K562 (cell line): Measurements from ENCODE around the gene PTPRR. TPM values are rescaled to one million over a fixed set of nuclear protein-coding genes. Genes with fewer than 3 reads are reported as not detected.

ENCODE experiments used
- ATAC-seq: fragments of 200-7000 bp; cut with Tn5 transposase; 3 replicates; pipeline ENCODE4 v1.9.1; 2020; ENCODE audit warnings: moderate library complexity
- BruUV-seq: library from RNA; stranded (reverse); fragments of 400-500 nt; replicated peaks from 2 replicates; lab custom pipeline; 2021; lab: Mats Ljungman, UMichigan
- CTCF ChIA-PET: fragments of 300-600 bp; formaldehyde crosslinking; extraction: SDS; loops from one replicate; lab custom pipeline; 2021; ENCODE audit warnings: low intra/inter-chr PET ratio; lab: Yijun Ruan, JAX
- POLR2A ChIA-PET: fragments of 300-600, 350-650 bp; sonication (Branson Sonifier 250); formaldehyde crosslinking; extraction: SDS; loops from one replicate; lab custom pipeline; 2021; ENCODE audit warnings: antibody characterized with exemption, inconsistent platforms; lab: Yijun Ruan, JAX
- DNase-seq, 4 experiments: peaks; one replicate each; pipeline versions ENCODE4 v3.0.0 to v3.0.0-alpha.2; 2011 to 2018; ENCODE audit warnings: low spot score in 3 of 4, mixed read lengths in 3 of 4; ENCODE audit errors: extremely low read depth in 1 of 4
- FAIRE-seq: peaks from 2 replicates; lab custom pipeline; 2011; peaks lifted over from hg19 to GRCh38; lab: Jason Lieb, UNC
- H2AFZ ChIP-seq: 2 replicates; pipeline ENCODE4 v1.6.0; 2011; ENCODE audit warnings: low read depth, low read length, control low read depth, inconsistent platforms
- H3K27ac ChIP-seq: fragments of 200-600 bp; 3 replicates; pipeline ENCODE4 v1.8.0; 2011; ENCODE audit warnings: low read depth, mild to moderate bottlenecking, control low read depth, inconsistent platforms, low read length, moderate library complexity, mixed read lengths; ENCODE audit errors: extremely low read depth
- H3K27me3 ChIP-seq, 2 experiments: fragments of 300-600 bp in 1 of 2; 2 replicates in 1 of 2; 3 replicates in 1 of 2; pipeline versions ENCODE4 v1.6.0 to v1.8.0; 2011; ENCODE audit warnings: inconsistent platforms in 2 of 2, low read length in 2 of 2, mild to moderate bottlenecking in 1 of 2, mixed read lengths in 1 of 2, moderate library complexity in 1 of 2; ENCODE audit not compliant: control insufficient read depth in 2 of 2, insufficient read depth in 2 of 2
- H3K36me3 ChIP-seq: fragments of 300-600 bp; 3 replicates; pipeline ENCODE4 v1.8.0; 2011; ENCODE audit warnings: mild to moderate bottlenecking, low read length, inconsistent platforms; ENCODE audit not compliant: control insufficient read depth, insufficient read depth
- H3K4me1 ChIP-seq, 2 experiments: fragments of 200-600 bp in 1 of 2; replicated peaks in 1 of 2; 2 replicates in 1 of 2; 3 replicates in 1 of 2; pipeline versions ENCODE4 v1.5.1 to v1.8.0; 2011; ENCODE audit warnings: inconsistent platforms in 2 of 2, low read length in 2 of 2, mild to moderate bottlenecking in 1 of 2, mixed read lengths in 1 of 2, moderate library complexity in 1 of 2; ENCODE audit not compliant: control insufficient read depth in 2 of 2, insufficient read depth in 2 of 2
- H3K4me2 ChIP-seq: 2 replicates; pipeline ENCODE4 v1.6.1; 2011; ENCODE audit warnings: low read length, control low read depth, inconsistent platforms, mixed read lengths; ENCODE audit not compliant: insufficient read depth
- H3K4me3 ChIP-seq: fragments of 200-600 bp; sonication (generic), shearing (Covaris generic); 2 replicates; pipeline ENCODE4 v1.5.1; 2016; ENCODE audit warnings: control low read depth, inconsistent platforms
- H3K79me2 ChIP-seq: fragments of 200-600 bp; 3 replicates; pipeline ENCODE4 v1.8.0; 2011; ENCODE audit warnings: low read length, inconsistent platforms; ENCODE audit not compliant: control insufficient read depth, insufficient read depth
- H3K9ac ChIP-seq, 2 experiments: 2 replicates each; pipeline versions ENCODE4 v1.6.0 to v1.6.1; 2011; ENCODE audit warnings: low read depth in 2 of 2, low read length in 2 of 2, control low read depth in 1 of 2, inconsistent platforms in 1 of 2, mild to moderate bottlenecking in 1 of 2, mixed read lengths in 1 of 2; ENCODE audit not compliant: insufficient read depth in 1 of 2
- H3K9me1 ChIP-seq: one replicate; pipeline ENCODE4 v1.6.0; 2011; ENCODE audit warnings: inconsistent platforms, mild to moderate bottlenecking, low read length, moderate library complexity; ENCODE audit not compliant: control insufficient read depth, insufficient read depth
- H3K9me3 ChIP-seq: replicated peaks from 2 replicates; pipeline ENCODE4 v1.5.1; 2011; ENCODE audit warnings: low read depth, low read length, inconsistent platforms; ENCODE audit not compliant: control insufficient read depth, insufficient read depth
- H4K20me1 ChIP-seq: replicated peaks from 2 replicates; pipeline ENCODE4 v1.6.1; 2011; ENCODE audit warnings: low read length, inconsistent platforms, mixed read lengths; ENCODE audit not compliant: control insufficient read depth, insufficient read depth
- ARID2 ChIP-seq: fragments of 450-650 bp; IDR thresholded peaks from 2 replicates; pipeline ENCODE4 v1.6.1; 2017; ENCODE audit warnings: antibody characterized with exemption, mild to moderate bottlenecking
- ASH1L ChIP-seq: fragments of 450-650 bp; IDR thresholded peaks from 2 replicates; pipeline ENCODE4 v1.6.1; 2018; ENCODE audit warnings: borderline replicate concordance, mild to moderate bottlenecking, low read depth; ENCODE audit not compliant: partially characterized antibody
- CREB5 ChIP-seq: fragments of 250-450 bp; sonication (Bioruptor Pico); IDR thresholded peaks from 2 replicates; pipeline ENCODE4 v1.5.0; 2020; ENCODE audit warnings: mild to moderate bottlenecking
- ETV1 ChIP-seq: fragments of 450-650 bp; conservative IDR thresholded peaks from 2 replicates; pipeline ENCODE4 v1.6.1; 2016; ENCODE audit warnings: missing genetic modification characterization, control low read depth, low read depth, missing compliant biosample characterization
- HNRNPLL ChIP-seq: fragments of 200-400 bp; formaldehyde crosslinking; IDR thresholded peaks from 2 replicates; pipeline ENCODE4 v1.6.1; 2017; ENCODE audit warnings: low read length, low read depth, mild to moderate bottlenecking; ENCODE audit not compliant: poor library complexity, severe bottlenecking
- HNRNPUL1 ChIP-seq: fragments of 200-400 bp; formaldehyde crosslinking; IDR thresholded peaks from 2 replicates; pipeline ENCODE4 v1.6.1; 2017; ENCODE audit warnings: low read length
- JUNB ChIP-seq: fragments of 450-650 bp; formaldehyde crosslinking; conservative IDR thresholded peaks from 2 replicates; pipeline ENCODE4 v1.4.0; 2020; ENCODE audit warnings: mild to moderate bottlenecking
- MYBL2 ChIP-seq, 2 experiments: fragments of 450-650 bp in 1 of 2; sonication (generic) in 1 of 2; formaldehyde crosslinking in 1 of 2; IDR thresholded peaks; 2 replicates each; pipeline versions ENCODE4 v1.6.1 to v1.8.1; 2017 to 2022; ENCODE audit warnings: borderline replicate concordance in 1 of 2, inconsistent platforms in 1 of 2, low read depth in 1 of 2, mild to moderate bottlenecking in 1 of 2, missing genetic modification reagents in 1 of 2, moderate library complexity in 1 of 2
- NR2C1 ChIP-seq, 2 experiments: fragments of 450-650 bp; IDR thresholded peaks; 2 replicates each; pipeline ENCODE4 v1.6.1; 2017; ENCODE audit warnings: mild to moderate bottlenecking in 2 of 2, antibody characterized with exemption in 1 of 2, inconsistent platforms in 1 of 2, missing compliant biosample characterization in 1 of 2, missing genetic modification characterization in 1 of 2
- PHF20 ChIP-seq: fragments of 450-650 bp; IDR thresholded peaks from 2 replicates; pipeline ENCODE4 v1.6.1; 2018; ENCODE audit not compliant: partially characterized antibody
- RBM15 ChIP-seq: fragments of 200-400 bp; formaldehyde crosslinking; IDR thresholded peaks from 2 replicates; pipeline ENCODE4 v1.6.1; 2018; ENCODE audit warnings: mild to moderate bottlenecking, low read length, moderate library complexity; ENCODE audit not compliant: insufficient read depth
- RCOR1 ChIP-seq, 2 experiments: IDR thresholded peaks; 2 replicates each; pipeline ENCODE4 v1.6.1; 2012; ENCODE audit warnings: low read depth in 2 of 2, low read length in 2 of 2, borderline replicate concordance in 1 of 2, improper control_type of control experiment in 1 of 2
- SLC30A9 ChIP-seq: fragments of 250-450 bp; sonication (Bioruptor Pico); IDR thresholded peaks from 2 replicates; pipeline ENCODE4 v1.8.0; 2022; ENCODE audit warnings: mild to moderate bottlenecking, moderate library complexity
- TAF1 ChIP-seq: IDR thresholded peaks from 2 replicates; pipeline ENCODE4 v1.6.1; 2011; ENCODE audit warnings: mild to moderate bottlenecking, low read length, moderate library complexity; ENCODE audit not compliant: insufficient read depth, control insufficient read depth, severe bottlenecking; ENCODE audit errors: extremely low read depth
- TRIM24 ChIP-seq, 2 experiments: fragments of 450-650 bp; IDR thresholded peaks; 2 replicates each; pipeline ENCODE4 v1.6.1; 2016
- ZBTB26 ChIP-seq: fragments of 450-650 bp; formaldehyde crosslinking; IDR thresholded peaks from 2 replicates; pipeline ENCODE4 v1.4.0; 2022; ENCODE audit warnings: missing genetic modification characterization
- ZFPM2 ChIP-seq: fragments of 250-450 bp; sonication (Bioruptor Pico); IDR thresholded peaks from 2 replicates; pipeline ENCODE4 v1.5.1; 2022; ENCODE audit warnings: mild to moderate bottlenecking
- ZKSCAN3 ChIP-seq: fragments of 250-450 bp; sonication (Bioruptor Pico); IDR thresholded peaks from 2 replicates; pipeline ENCODE4 v1.4.0; 2020
- ZNF311 ChIP-seq: fragments of 250-450 bp; sonication (Bioruptor Pico); IDR thresholded peaks from 2 replicates; pipeline ENCODE4 v1.4.0; 2020; ENCODE audit warnings: mild to moderate bottlenecking, moderate library complexity
- ZNF699 ChIP-seq: fragments of 250-450 bp; sonication (Bioruptor Pico); IDR thresholded peaks from 2 replicates; pipeline ENCODE4 v1.8.0; 2021; ENCODE audit warnings: mild to moderate bottlenecking, moderate library complexity; ENCODE audit not compliant: insufficient replicate concordance
- WGBS: fragments of 100-300 bp; shearing (Covaris generic); methylation state at CpG from one replicate; pipeline ENCODE4 v1.1.6; 2016; ENCODE audit warnings: low coverage, mixed read lengths; ENCODE audit not compliant: insufficient coverage; ENCODE audit errors: missing lambda C conversion rate; 5-methylcytosine and 5-hydroxymethylcytosine counted together
- in situ Hi-C: fragments of 300-500 bp; cut with MboI; formaldehyde crosslinking; loops from 4 replicates; pipeline ENCODE4 v1.15.0; 2018; ENCODE audit warnings: inconsistent platforms, mixed read lengths
- intact Hi-C: fragments of 100-400 bp; cut with micrococcal nuclease; formaldehyde crosslinking; loops from 2 replicates; pipeline ENCODE4 v1.14.2; 2022
- polyA plus RNA-seq, 8 experiments: library from polyadenylated mRNA; depleted of rRNA in 4 of 8; stranded (reverse) in 5 of 8; unstranded in 3 of 8; fragments of >200 nt; fragmentation: Nextera tagmentation in 2 of 8; fragmentation: Illumina TruSeq in 1 of 8; extraction: Ambion mirVana in 2 of 8; extraction: Trizol in 1 of 8; gene quantifications; 2 replicates each; pipeline versions ENCODE4 v1.2.1 to v1.2.3, GENCODE V29; 2011 to 2014; ENCODE audit warnings: inconsistent platforms in 1 of 8, missing spikeins in 1 of 8
- total RNA-seq, 7 experiments: library from RNA; depleted of rRNA in 6 of 7; stranded (reverse); fragments of >200 nt in 6 of 7; fragmentation: Illumina TruSeq in 2 of 7; extraction: Trizol in 2 of 7; gene quantifications; 2 replicates each; pipeline versions ENCODE4 v1.2.1 to v1.2.3, GENCODE V29; 2011 to 2021; ENCODE audit warnings: low replicate concordance in 1 of 7

The PTPRR gene
- total and polyA plus RNA-seq, 9 of the 15 experiments (the other 6 are each of a cell fraction or from before 2014, with no cell fraction given): 6.6 to 41.7 (median 12.3) TPM

GRCh38 chr12:70590051-70590450 lies 330.5 kb downstream of the PTPRR start:
- in situ Hi-C loops (loop anchor here (5.0 to 25.0 kb wide), 2 partner anchors 257 to 422 kb away; no protein-coding TSS in a partner anchor), intact Hi-C loops (loop anchor here (1.0 to 10.0 kb wide), 3 partner anchors 74 to 245 kb away; no protein-coding TSS in a partner anchor)
- no peak for TF ChIP-seq NR2C1 (IDR thresholded peaks at IDR 0.05)
- TF ChIP-seq NR2C1 (tag; IDR thresholded peaks at IDR 0.05): peak; percentile 46; the same call in 1 of the 2 replicates
- peak; percentile 53; the same call in 1 of the 2 replicates for TF ChIP-seq ARID2
- no peak for TF ChIP-seq MYBL2 (IDR thresholded peaks at IDR 0.05; ENCODE audit: low read depth)
- TF ChIP-seq MYBL2 (CRISPR knock-in tag; IDR thresholded peaks at IDR 0.05; ENCODE audit: borderline replicate concordance): no peak
- no peak for TF ChIP-seq TRIM24 (IDR thresholded peaks at IDR 0.05)
- TF ChIP-seq ZKSCAN3 (CRISPR knock-in tag): no peak
- no peak for TF ChIP-seq TAF1
- TF ChIP-seq HNRNPLL: no peak
- no peak for TF ChIP-seq JUNB (CRISPR knock-in tag)
- no peak for TF ChIP-seq PHF20
- no peak for TF ChIP-seq ZBTB26
- TF ChIP-seq ZNF699 (CRISPR knock-in tag): no peak
- peak in 1 of 2 experiments; percentile 21; a peak in 1 of 4 replicates for TF ChIP-seq RCOR1 (IDR thresholded peaks at IDR 0.05; ENCODE audit: borderline replicate concordance in 1 of 2, low read depth in 2 of 2, low read length in 2 of 2)
- TF ChIP-seq ZFPM2 (CRISPR knock-in tag): no peak
- TF ChIP-seq RBM15: no peak
- no peak for TF ChIP-seq HNRNPUL1
- TF ChIP-seq ETV1 (tag): peak; percentile 49; the same call in 1 of the 2 replicates
- no peak for TF ChIP-seq CREB5 (CRISPR knock-in tag)
- TF ChIP-seq SLC30A9 (CRISPR knock-in tag): no peak
- peak; percentile 63; the same call in 1 of the 2 replicates for TF ChIP-seq ZNF311 (CRISPR knock-in tag)
- no peak for TF ChIP-seq ASH1L

More at GRCh38 chr12:70590051-70590450, 330.5 kb downstream of the PTPRR start:
- H3K4me3 ChIP-seq: no peak overlapping the region
- H3K9me1 ChIP-seq: no peaks in the 10 kb centered on the region
- 34% methylated on average over 6 of the region's 6 CpGs for WGBS
- no peak overlapping the region for H3K9ac ChIP-seq
- no peaks in the 10 kb centered on the region for H3K9me3 ChIP-seq
- H4K20me1 ChIP-seq: no peaks in the 10 kb centered on the region
- peaks cover 0 to 3% of the 10 kb centered on the region in 2 experiments; a peak in 1 of 5 replicates for H3K4me1 ChIP-seq
- no peak overlapping the region for H3K4me2 ChIP-seq
- peak overlapping the region; percentile 30 for H2AFZ ChIP-seq
- no peaks in the 10 kb centered on the region for H3K79me2 ChIP-seq
- POLR2A ChIA-PET: interaction anchor here (0.6 to 1.1 kb wide), 2 partner anchors 17 to 20 kb away, joined by 3 to 4 read pairs; no protein-coding TSS in a partner anchor
- ATAC-seq (peak; percentile 98), DNase-seq (peak; percentile 69 to 86 (median 70)), FAIRE-seq (peak; percentile 86)
- no peaks in the 10 kb centered on the region for H3K27me3 ChIP-seq
- BruUV-seq: no TSS peak
- H3K27ac ChIP-seq: no peak overlapping the region
- CTCF ChIA-PET: interaction anchor here (1.2 to 2.6 kb wide), 3 partner anchors 129 to 689 kb away, joined by 3 to 48 read pairs (median 11); no protein-coding TSS in a partner anchor
- H3K36me3 ChIP-seq: peaks cover 16% of the 10 kb centered on the region; the same call in 2 of the 3 replicates
